CD8-positive, alpha-beta memory T cell (primary cell): Measurements from ENCODE around the gene P4HA3. TPM values are rescaled to one million over a fixed set of nuclear protein-coding genes. Genes with fewer than 3 reads are reported as not detected.
A peak's percentile ranks its signal among the peaks of the same experiment; 100 is the strongest.

Experiments used
- CTCF ChIA-PET: fragments of 350-600 bp; sonication (Branson Sonifier 250); formaldehyde crosslinking; loops from one replicate; lab custom pipeline; 2021; ENCODE audit warnings: antibody characterized with exemption; lab: Charles Lee
- POLR2A ChIA-PET: fragments of 350-600 bp; sonication (Branson Sonifier 250); formaldehyde crosslinking; loops from one replicate; lab custom pipeline; 2021; ENCODE audit warnings: antibody characterized with exemption; lab: Charles Lee
- DNase-seq, 5 donors: peaks; one replicate each; pipeline versions ENCODE4 v3.0.0 to v3.0.0-alpha.2; 2020 to 2022; ENCODE audit warnings: mixed read lengths in 1 of 5
- H3K27ac ChIP-seq: one replicate; pipeline ENCODE4 v1.7.0; 2013; ENCODE audit warnings: low read depth, mild to moderate bottlenecking, low read length, moderate library complexity
- H3K27me3 ChIP-seq: 2 replicates; pipeline ENCODE4 v1.7.0; 2013; ENCODE audit warnings: low read length, mild to moderate bottlenecking; ENCODE audit not compliant: insufficient read depth, poor library complexity, severe bottlenecking
- H3K36me3 ChIP-seq: 2 replicates; pipeline ENCODE4 v1.7.0; 2013; ENCODE audit warnings: mild to moderate bottlenecking, low read length, moderate library complexity; ENCODE audit not compliant: insufficient read depth
- H3K4me1 ChIP-seq: 2 replicates; pipeline ENCODE4 v1.7.0; 2013; ENCODE audit warnings: mild to moderate bottlenecking, low read length, moderate library complexity; ENCODE audit not compliant: insufficient read depth
- H3K4me3 ChIP-seq: 2 replicates; pipeline ENCODE4 v1.7.0; 2013; ENCODE audit warnings: mild to moderate bottlenecking, low read length
- H3K9me3 ChIP-seq: 2 replicates; pipeline ENCODE4 v1.7.0; 2013; ENCODE audit warnings: mild to moderate bottlenecking, low read length
- H3K27ac Mint-ChIP-seq, 8 donors: one replicate each; pipeline ENCODE4 v1.8.0; 2020 to 2021; ENCODE audit warnings: mixed read lengths in 8 of 8, mild to moderate bottlenecking in 6 of 8, inconsistent platforms in 3 of 8, moderate library complexity in 3 of 8
- H3K27me3 Mint-ChIP-seq, 2 donors: one replicate each; pipeline ENCODE4 v1.8.0; 2020 to 2021; ENCODE audit warnings: mixed read lengths in 2 of 2, mild to moderate bottlenecking in 1 of 2, moderate library complexity in 1 of 2
- H3K36me3 Mint-ChIP-seq, 3 donors: one replicate each; pipeline ENCODE4 v1.8.0; 2020 to 2021; ENCODE audit warnings: mixed read lengths in 3 of 3, inconsistent platforms in 1 of 3, mild to moderate bottlenecking in 1 of 3
- H3K4me1 Mint-ChIP-seq, 3 donors: one replicate each; pipeline ENCODE4 v1.8.0; 2020 to 2021; ENCODE audit warnings: mixed read lengths in 3 of 3, inconsistent platforms in 1 of 3, mild to moderate bottlenecking in 1 of 3
- H3K4me3 Mint-ChIP-seq, 7 donors: one replicate each; pipeline ENCODE4 v1.8.0; 2020 to 2021; ENCODE audit warnings: mixed read lengths in 7 of 7, mild to moderate bottlenecking in 6 of 7, moderate library complexity in 4 of 7, inconsistent platforms in 2 of 7
- H3K9me3 Mint-ChIP-seq, 5 donors: one replicate each; pipeline ENCODE4 v1.8.0; 2020 to 2022; ENCODE audit warnings: mixed read lengths in 5 of 5, mild to moderate bottlenecking in 3 of 5, moderate library complexity in 2 of 5, inconsistent platforms in 1 of 5
- polyA plus RNA-seq: library from polyadenylated mRNA; unstranded; fragments of 300-500 nt; fragmentation: Illumina TruSeq; gene quantifications from one replicate; pipeline ENCODE4 v1.2.3, GENCODE V29; 2021
- total RNA-seq, 2 experiments: library from RNA; stranded (reverse); gene quantifications; one replicate each; pipeline ENCODE4 v1.2.3, GENCODE V29; 2021

P4HA3 gene
- total and polyA plus RNA-seq, 3 experiments from 2014 or later: not detected

- Mint-ChIP-seq H3K27me3 (peaks cover 14 to 42% of the 10 kb centered on the region in 2 donors), H3K4me3 (no peak overlapping the region), H3K27ac (no peak overlapping the region), H3K4me1 (peaks cover 6 to 19% (median 17%) of the 10 kb centered on the region in 3 donors), H3K9me3 (no peaks in the 10 kb centered on the region), H3K36me3 (no peaks in the 10 kb centered on the region)
- H3K27ac ChIP-seq: no peak overlapping the region
- H3K27me3 ChIP-seq: no peaks in the 10 kb centered on the region
- POLR2A ChIA-PET: no interaction called here
- no peaks in the 10 kb centered on the region for H3K9me3 ChIP-seq
- no peaks in the 10 kb centered on the region for H3K36me3 ChIP-seq
- H3K4me1 ChIP-seq: peaks cover 13% of the 10 kb centered on the region
- no peak for DNase-seq
- no peak overlapping the region for H3K4me3 ChIP-seq
- CTCF ChIA-PET: interaction anchor here (1.3 kb wide), 1 partner anchor 17 kb away, joined by 3 read pairs; no protein-coding TSS in a partner anchor
Measured at GRCh38 chr11:74272276-74272675, 39.2 kb downstream of the P4HA3 start.

DNA sequence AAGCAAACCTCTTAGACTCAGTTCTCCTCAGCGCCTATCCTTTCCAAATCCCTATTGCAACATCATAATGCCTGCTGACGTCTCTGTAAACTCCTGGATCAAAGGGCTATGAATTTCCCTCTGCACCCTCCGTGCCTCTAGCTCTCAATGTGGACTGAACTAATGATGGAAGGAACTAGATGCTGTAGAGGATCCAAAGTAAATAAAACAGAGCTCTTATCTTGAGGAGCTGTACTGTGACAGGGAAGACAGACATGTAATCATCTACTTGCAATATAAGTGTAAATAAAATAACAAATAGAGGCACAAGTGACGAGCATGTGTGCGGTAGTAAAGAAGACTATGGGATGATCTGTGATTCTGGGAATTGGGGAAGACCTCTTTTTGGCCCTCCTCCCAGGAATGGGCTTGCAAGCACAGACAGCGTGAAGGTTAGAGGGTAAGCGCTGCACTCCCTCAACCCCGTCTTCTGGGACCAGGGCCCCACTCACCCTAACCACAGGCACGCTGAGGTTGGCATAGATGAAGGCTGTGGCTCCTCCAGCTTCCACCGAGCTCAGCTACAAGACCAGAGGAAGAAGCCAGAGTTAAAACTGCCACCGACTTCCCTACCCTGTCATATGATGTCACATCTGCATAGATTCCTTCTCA is 42.2 kb downstream of the P4HA3 start:
- Histone ChIP-seq H3K27me3 (no peaks in the 10 kb centered on the region), H3K27ac (no peak overlapping the region), H3K9me3 (no peaks in the 10 kb centered on the region), H3K36me3 (no peaks in the 10 kb centered on the region), H3K4me3 (no peak overlapping the region), H3K4me1 (peaks cover 13% of the 10 kb centered on the region)
- DNase-seq: peak in 1 of 5 donors; percentile 35
- H3K36me3 Mint-ChIP-seq: no peaks in the 10 kb centered on the region
- H3K4me3 Mint-ChIP-seq: no peak overlapping the region
- peak overlapping the region in 1 of 8 donors; percentile 55 for H3K27ac Mint-ChIP-seq
- CTCF ChIA-PET: interaction anchor here (2.7 kb wide), 1 partner anchor 14 kb away, joined by 15 read pairs; no protein-coding TSS in a partner anchor
- peaks cover 6 to 19% (median 17%) of the 10 kb centered on the region in 3 donors for H3K4me1 Mint-ChIP-seq
- H3K9me3 Mint-ChIP-seq: no peaks in the 10 kb centered on the region
- POLR2A ChIA-PET: no interaction called here
- peaks cover 5 to 30% of the 10 kb centered on the region in 2 donors for H3K27me3 Mint-ChIP-seq

DNA sequence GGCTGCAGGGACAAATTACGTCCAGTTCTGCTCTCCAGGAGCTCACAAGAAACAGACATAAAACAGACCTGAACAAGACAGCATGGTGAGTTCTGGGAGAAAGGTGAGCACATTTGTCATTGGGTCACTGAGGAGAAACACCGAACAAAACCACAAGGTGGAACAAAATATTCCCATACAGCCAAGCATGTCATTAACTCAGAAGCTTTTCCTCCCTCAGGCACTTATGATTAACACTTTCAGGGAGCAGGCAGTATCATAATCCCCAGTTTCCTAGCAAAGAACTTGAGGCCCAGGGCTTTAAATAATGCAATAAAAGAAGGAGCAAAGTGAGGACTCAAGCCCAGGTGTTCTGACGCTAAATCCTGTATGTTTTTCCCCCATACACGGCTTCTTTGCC is 43.0 kb downstream of the P4HA3 start:
- no peaks in the 10 kb centered on the region for H3K27me3 ChIP-seq
- Mint-ChIP-seq H3K4me3 (no peak overlapping the region), H3K4me1 (peaks cover 6 to 19% (median 17%) of the 10 kb centered on the region in 3 donors), H3K36me3 (no peaks in the 10 kb centered on the region), H3K9me3 (no peaks in the 10 kb centered on the region), H3K27me3 (peaks cover 1 to 26% of the 10 kb centered on the region in 2 donors), H3K27ac (no peak overlapping the region)
- DNase-seq: no peak
- ChIA-PET POLR2A (no interaction called here), CTCF (interaction anchor here (2.7 kb wide), 1 partner anchor 13 kb away, joined by 15 read pairs; no protein-coding TSS in a partner anchor)
- H3K4me3 ChIP-seq: no peak overlapping the region
- peaks cover 13% of the 10 kb centered on the region for H3K4me1 ChIP-seq
- H3K36me3 ChIP-seq: no peaks in the 10 kb centered on the region
- no peaks in the 10 kb centered on the region for H3K9me3 ChIP-seq
- H3K27ac ChIP-seq: no peak overlapping the region

DNA sequence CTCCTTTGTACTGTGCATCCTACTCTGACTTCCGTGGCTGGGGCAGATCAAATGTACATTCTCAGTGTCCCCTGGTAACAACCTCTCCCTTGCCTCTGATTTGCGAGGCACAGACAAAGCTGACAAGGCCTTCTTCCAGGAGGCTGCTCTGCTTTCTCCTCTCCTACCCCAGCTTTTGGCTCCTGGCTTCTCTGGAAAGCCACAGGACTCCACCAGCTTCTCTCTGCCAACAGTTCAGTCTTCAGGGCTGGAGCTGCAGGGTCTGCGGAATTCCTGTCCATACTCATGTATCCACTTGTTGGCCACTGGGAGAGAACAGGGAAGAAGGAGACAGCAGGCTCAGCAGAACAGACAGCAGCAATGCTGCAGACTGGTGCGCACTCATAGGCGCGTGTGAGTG is 44.4 kb downstream of the P4HA3 start:
- H3K9me3 Mint-ChIP-seq: no peaks in the 10 kb centered on the region
- Histone ChIP-seq H3K27me3 (no peaks in the 10 kb centered on the region), H3K4me1 (peaks cover 13% of the 10 kb centered on the region), H3K36me3 (no peaks in the 10 kb centered on the region), H3K4me3 (no peak overlapping the region), H3K27ac (no peak overlapping the region), H3K9me3 (no peaks in the 10 kb centered on the region)
- CTCF ChIA-PET: interaction anchor here (1.2 to 1.5 kb wide), 2 partner anchors 11 to 185 kb away, joined by 3 to 7 read pairs; no protein-coding TSS in a partner anchor
- no peaks in the 10 kb centered on the region for H3K36me3 Mint-ChIP-seq
- H3K27ac Mint-ChIP-seq: no peak overlapping the region
- peaks cover 6 to 19% (median 17%) of the 10 kb centered on the region in 3 donors for H3K4me1 Mint-ChIP-seq
- peaks cover 6 to 23% of the 10 kb centered on the region in 2 donors for H3K27me3 Mint-ChIP-seq
- H3K4me3 Mint-ChIP-seq: no peak overlapping the region
- POLR2A ChIA-PET: no interaction called here
- no peak for DNase-seq

- H3K36me3 Mint-ChIP-seq: no peaks in the 10 kb centered on the region
- no peaks in the 10 kb centered on the region for H3K36me3 ChIP-seq
- H3K4me1 Mint-ChIP-seq: peaks cover 6 to 19% (median 17%) of the 10 kb centered on the region in 3 donors
- no peak overlapping the region for H3K27ac ChIP-seq
- no peak for DNase-seq
- ChIA-PET POLR2A (no interaction called here), CTCF (no interaction called here)
- no peaks in the 10 kb centered on the region for H3K27me3 ChIP-seq
- peaks cover 13% of the 10 kb centered on the region for H3K4me1 ChIP-seq
- no peak overlapping the region for H3K4me3 Mint-ChIP-seq
- no peak overlapping the region for H3K27ac Mint-ChIP-seq
- no peak overlapping the region for H3K4me3 ChIP-seq
- H3K9me3 Mint-ChIP-seq: no peaks in the 10 kb centered on the region
- H3K9me3 ChIP-seq: no peaks in the 10 kb centered on the region
- H3K27me3 Mint-ChIP-seq: peaks cover 7 to 16% of the 10 kb centered on the region in 2 donors
Measured at GRCh38 chr11:74265256-74265655, 46.2 kb downstream of the P4HA3 start.

DNA sequence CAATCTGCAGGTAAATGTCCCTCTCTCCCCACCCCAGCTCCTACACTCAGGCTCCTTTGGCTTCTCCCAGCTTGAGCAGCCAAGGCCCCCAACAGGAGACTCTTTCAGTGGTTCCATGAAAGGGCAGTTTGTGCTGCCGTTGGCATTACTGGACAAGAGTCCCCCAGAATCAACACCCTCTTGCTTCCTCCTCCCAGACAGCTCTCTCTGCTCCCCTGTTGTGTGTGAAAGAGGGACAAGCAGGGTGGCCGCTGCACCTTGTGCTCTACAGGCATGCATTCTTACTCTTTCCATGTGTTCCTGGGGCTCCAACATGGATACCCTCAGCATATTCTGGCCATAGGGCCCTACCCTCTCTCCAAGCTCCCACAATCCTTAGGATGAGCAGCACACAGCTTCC is 48.7 kb downstream of the P4HA3 start:
- H3K27me3 Mint-ChIP-seq: peaks cover 6 to 16% of the 10 kb centered on the region in 2 donors
- H3K27ac Mint-ChIP-seq: peak overlapping the region in 1 of 8 donors; percentile 70

DNA sequence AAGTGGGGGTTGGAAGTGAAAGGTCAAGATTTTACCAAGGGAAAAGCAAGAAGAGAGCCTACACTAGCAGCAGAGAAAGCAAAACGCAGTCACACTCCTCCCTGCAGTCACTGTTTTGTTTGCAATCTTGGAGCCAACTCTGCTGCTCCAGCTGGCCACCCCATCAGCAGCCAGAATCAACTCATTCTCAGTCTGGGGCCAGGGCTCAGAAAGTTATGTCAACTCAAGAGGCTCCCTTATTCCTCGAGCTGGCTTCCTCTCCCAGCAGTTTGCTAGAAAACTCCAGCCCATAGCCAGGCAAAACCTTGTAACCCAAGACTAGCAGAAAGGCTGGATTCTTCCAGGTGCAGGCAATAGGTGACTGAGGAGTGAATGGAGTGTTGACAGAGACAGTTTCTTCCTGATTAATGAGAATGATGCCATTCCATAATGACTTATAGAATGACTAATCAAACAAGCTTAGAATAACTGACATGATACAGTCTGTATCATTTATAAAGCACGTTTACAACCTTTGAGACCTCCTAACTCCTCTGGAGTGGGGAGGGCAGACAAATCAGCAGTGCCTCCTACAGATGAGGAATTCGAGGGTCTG is 53.4 kb downstream of the P4HA3 start:
- H3K9me3 Mint-ChIP-seq: no peaks in the 10 kb centered on the region
- H3K4me1 ChIP-seq: no peaks in the 10 kb centered on the region
- H3K27ac Mint-ChIP-seq: no peak overlapping the region
- no peak overlapping the region for H3K27ac ChIP-seq
- H3K27me3 Mint-ChIP-seq: peaks cover 8 to 15% of the 10 kb centered on the region in 2 donors
- H3K36me3 Mint-ChIP-seq: peaks cover 0 to 21% (median 7%) of the 10 kb centered on the region in 3 donors
- no peaks in the 10 kb centered on the region for H3K9me3 ChIP-seq
- no peak overlapping the region for H3K4me3 Mint-ChIP-seq
- CTCF ChIA-PET: interaction anchor here (1.2 kb wide), 1 partner anchor 633 kb away, joined by 3 read pairs; no protein-coding TSS in a partner anchor
- H3K27me3 ChIP-seq: no peaks in the 10 kb centered on the region
- H3K36me3 ChIP-seq: peaks cover 3% of the 10 kb centered on the region
- no peak overlapping the region for H3K4me3 ChIP-seq
- no peak for DNase-seq
- peaks cover 0 to 6% (median 0%) of the 10 kb centered on the region in 3 donors for H3K4me1 Mint-ChIP-seq
- POLR2A ChIA-PET: interaction anchor here (0.6 kb wide), 1 partner anchor 215 kb away, joined by 3 read pairs; no protein-coding TSS in a partner anchor

More for the DNA sequence above, 48.7 kb downstream of the P4HA3 start:
- no peak overlapping the region for H3K27ac ChIP-seq
- H3K4me1 ChIP-seq: no peaks in the 10 kb centered on the region
- no peaks in the 10 kb centered on the region for H3K9me3 ChIP-seq
- no peaks in the 10 kb centered on the region for H3K36me3 ChIP-seq
- H3K36me3 Mint-ChIP-seq: no peaks in the 10 kb centered on the region
- H3K4me3 Mint-ChIP-seq: no peak overlapping the region
- no peaks in the 10 kb centered on the region for H3K27me3 ChIP-seq
- ChIA-PET CTCF (no interaction called here), POLR2A (no interaction called here)
- H3K9me3 Mint-ChIP-seq: no peaks in the 10 kb centered on the region
- H3K4me3 ChIP-seq: no peak overlapping the region
- H3K4me1 Mint-ChIP-seq: no peaks in the 10 kb centered on the region
- no peak for DNase-seq
